GM12892 (cell line): ENCODE measurements around the gene NHLRC4.
A peak's percentile ranks its signal among the peaks of the same experiment; 100 is the strongest.

Experiments
- POLR2A ChIP-seq: IDR thresholded peaks from 2 replicates; pipeline ENCODE4 v1.6.1; 2011; ENCODE audit warnings: low read depth, low read length, control low read depth
- POLR2AphosphoS5 ChIP-seq: IDR thresholded peaks from 2 replicates; pipeline ENCODE4 v1.6.1; 2011; ENCODE audit warnings: low read depth, low read length, control low read depth
- TAF1 ChIP-seq: IDR thresholded peaks from 2 replicates; pipeline ENCODE4 v1.6.1; 2011; ENCODE audit warnings: low read depth, mild to moderate bottlenecking, control low read depth, low read length, borderline replicate concordance

GRCh38 chr16:528111-529011, 38.4 kb upstream of the NHLRC4 start:
- TF ChIP-seq POLR2A (peak; percentile 21; the same call in 1 of the 2 replicates), POLR2AphosphoS5 (no peak), TAF1 (no peak)
